IMR-90 (cell line): Measurements from ENCODE around the gene TNP1. TPM values are rescaled to one million over a fixed set of nuclear protein-coding genes. Genes with fewer than 3 reads are reported as not detected.

Experiments
- ATAC-seq: fragments of 200-7000 bp; cut with Tn5 transposase; 2 replicates; pipeline ENCODE4 v1.9.1; 2020; ENCODE audit warnings: low read depth, mild to moderate bottlenecking, moderate library complexity
- BruUV-seq: library from RNA; stranded (reverse); fragments of 400-500 nt; replicated peaks from 2 replicates; lab custom pipeline; 2021; lab: Mats Ljungman, UMichigan
- CTCF ChIA-PET: fragments of 300-600 bp; formaldehyde crosslinking; extraction: SDS; loops from one replicate; lab custom pipeline; 2021; ENCODE audit warnings: antibody characterized with exemption; lab: Yijun Ruan, JAX
- POLR2A ChIA-PET: fragments of 300-600 bp; sonication (Branson Sonifier 250); formaldehyde crosslinking; loops from one replicate; lab custom pipeline; 2022; ENCODE audit warnings: antibody characterized with exemption; ENCODE audit not compliant: unreplicated experiment; lab: Charles Lee
- DNase-seq: peaks from one replicate; pipeline ENCODE4 v3.0.0; 2013
- H2AFZ ChIP-seq: replicated peaks from 2 replicates; pipeline ENCODE3; 2013; ENCODE audit warnings: low read length, mild to moderate bottlenecking; ENCODE audit not compliant: poor library complexity
- H2AK5ac ChIP-seq: 2 replicates; pipeline ENCODE4 v1.6.1; 2013; ENCODE audit warnings: low read depth, low read length, inconsistent platforms
- H2AK9ac ChIP-seq: replicated peaks from 2 replicates; pipeline ENCODE3; 2013; ENCODE audit warnings: mild to moderate bottlenecking, low read depth, low read length, moderate library complexity; ENCODE audit not compliant: poor library complexity
- H2BK120ac ChIP-seq: 2 replicates; pipeline ENCODE4 v1.6.1; 2013; ENCODE audit warnings: low read depth, low read length, inconsistent platforms
- H2BK15ac ChIP-seq: 3 replicates; pipeline ENCODE4 v1.6.1; 2013; ENCODE audit warnings: low read depth, low read length, inconsistent platforms
- H2BK20ac ChIP-seq: 2 replicates; pipeline ENCODE4 v1.6.1; 2013; ENCODE audit warnings: low read depth, mild to moderate bottlenecking, inconsistent platforms, low read length, moderate library complexity
- H2BK5ac ChIP-seq: 2 replicates; pipeline ENCODE4 v1.6.1; 2013; ENCODE audit warnings: mild to moderate bottlenecking, low read depth, low read length, inconsistent platforms; ENCODE audit not compliant: poor library complexity, severe bottlenecking
- H3K14ac ChIP-seq: replicated peaks from 2 replicates; pipeline ENCODE4 v1.6.1; 2013; ENCODE audit warnings: low read depth, low read length, inconsistent platforms
- H3K18ac ChIP-seq: 2 replicates; pipeline ENCODE4 v1.6.1; 2013; ENCODE audit warnings: low read depth, low read length, control low read depth
- H3K23ac ChIP-seq: 2 replicates; pipeline ENCODE4 v1.6.1; 2013; ENCODE audit warnings: low read depth, low read length, inconsistent platforms
- H3K27ac ChIP-seq: 2 replicates; pipeline ENCODE4 v1.5.1; 2013; ENCODE audit warnings: mild to moderate bottlenecking, control low read depth, low read length; ENCODE audit not compliant: insufficient read depth
- H3K27me3 ChIP-seq: 2 replicates; pipeline ENCODE4 v1.6.1; 2013; ENCODE audit warnings: low read length; ENCODE audit not compliant: control insufficient read depth, insufficient read depth
- H3K36me3 ChIP-seq: 2 replicates; pipeline ENCODE4 v1.6.1; 2013; ENCODE audit warnings: low read length, mixed read lengths; ENCODE audit not compliant: control insufficient read depth, insufficient read depth
- H3K4ac ChIP-seq: 2 replicates; pipeline ENCODE4 v1.6.1; 2013; ENCODE audit warnings: low read depth, low read length, inconsistent platforms
- H3K4me1 ChIP-seq: 2 replicates; pipeline ENCODE4 v1.6.1; 2013; ENCODE audit warnings: low read length, mixed read lengths; ENCODE audit not compliant: control insufficient read depth, insufficient read depth
- H3K4me2 ChIP-seq: 2 replicates; pipeline ENCODE4 v1.6.1; 2013; ENCODE audit warnings: low read depth, mild to moderate bottlenecking, control low read depth, low read length, moderate library complexity
- H3K4me3 ChIP-seq: 2 replicates; pipeline ENCODE4 v1.5.1; 2013; ENCODE audit warnings: low read depth, mild to moderate bottlenecking, control low read depth, low read length, moderate library complexity; ENCODE audit not compliant: insufficient read depth
- H3K56ac ChIP-seq: 2 replicates; pipeline ENCODE4 v1.6.1; 2013; ENCODE audit warnings: low read length, inconsistent platforms; ENCODE audit not compliant: insufficient read depth; ENCODE audit errors: extremely low read depth
- H3K79me1 ChIP-seq, 2 experiments: 2 replicates each; pipeline ENCODE4 v1.6.1; 2013; ENCODE audit warnings: low read length in 2 of 2, inconsistent platforms in 1 of 2, low read depth in 1 of 2
- H3K9ac ChIP-seq: 2 replicates; pipeline ENCODE4 v1.6.1; 2013; ENCODE audit warnings: low read depth, low read length, control low read depth
- H3K9me1 ChIP-seq: 2 replicates; pipeline ENCODE4 v1.6.1; 2013; ENCODE audit warnings: low read length, inconsistent platforms; ENCODE audit not compliant: insufficient read depth
- H3K9me3 ChIP-seq: 2 replicates; pipeline ENCODE4 v1.6.1; 2013; ENCODE audit warnings: low read length; ENCODE audit not compliant: control insufficient read depth, insufficient read depth
- H4K20me1 ChIP-seq: 2 replicates; pipeline ENCODE4 v1.6.1; 2013; ENCODE audit warnings: low read length, inconsistent platforms; ENCODE audit not compliant: insufficient read depth
- H4K5ac ChIP-seq: 2 replicates; pipeline ENCODE4 v1.6.1; 2013; ENCODE audit warnings: mild to moderate bottlenecking, low read depth, low read length, control low read depth
- H4K8ac ChIP-seq, 2 experiments: 2 replicates each; pipeline ENCODE4 v1.6.1; 2013; ENCODE audit warnings: low read depth in 2 of 2, low read length in 2 of 2, control low read depth in 1 of 2, inconsistent platforms in 1 of 2
- H4K91ac ChIP-seq: 2 replicates; pipeline ENCODE4 v1.6.1; 2013; ENCODE audit warnings: low read depth, low read length, inconsistent platforms; ENCODE audit not compliant: insufficient read depth
- BHLHE40 ChIP-seq: fragments of 150-350 bp; IDR thresholded peaks from 2 replicates; pipeline ENCODE4 v1.6.1; 2016; ENCODE audit warnings: mild to moderate bottlenecking, low read depth, low read length
- CEBPB ChIP-seq: IDR thresholded peaks from 2 replicates; pipeline ENCODE4 v1.6.1; 2012; ENCODE audit warnings: low read depth, low read length, improper control_type of control experiment
- CHD1 ChIP-seq: IDR thresholded peaks from 2 replicates; pipeline ENCODE4 v1.6.1; 2012; ENCODE audit warnings: low read depth, low read length, improper control_type of control experiment
- FOS ChIP-seq: fragments of 150-350 bp; IDR thresholded peaks from 2 replicates; pipeline ENCODE4 v1.6.1; 2016; ENCODE audit warnings: low read depth, low read length
- MAFK ChIP-seq: IDR thresholded peaks from 2 replicates; pipeline ENCODE4 v1.6.1; 2012; ENCODE audit warnings: low read depth, low read length, improper control_type of control experiment
- MAZ ChIP-seq: IDR thresholded peaks from 2 replicates; pipeline ENCODE4 v1.6.1; 2012; ENCODE audit warnings: low read depth, mild to moderate bottlenecking, low read length, improper control_type of control experiment, moderate library complexity, borderline replicate concordance
- NFE2L2 ChIP-seq: fragments of 150-350 bp; IDR thresholded peaks from 2 replicates; pipeline ENCODE4 v1.6.1; 2016; ENCODE audit warnings: low read depth, mild to moderate bottlenecking, low read length
- RCOR1 ChIP-seq: IDR thresholded peaks from 2 replicates; pipeline ENCODE4 v1.6.1; 2012; ENCODE audit warnings: mild to moderate bottlenecking, low read length, improper control_type of control experiment; ENCODE audit not compliant: insufficient replicate concordance
- SMC3 ChIP-seq: fragments of 150-350 bp; IDR thresholded peaks from 2 replicates; pipeline ENCODE4 v1.6.1; 2016; ENCODE audit warnings: low read depth, mild to moderate bottlenecking, antibody characterized with exemption, low read length, moderate library complexity
- WGBS, 2 experiments: methylation state at CpG; one replicate each; pipeline versions ENCODE4 v1.1.5 to v1.1.7; 2013; ENCODE audit warnings: missing lambda C conversion rate in 2 of 2; ENCODE audit not compliant: insufficient read length in 1 of 2; ENCODE audit errors: extremely low coverage in 2 of 2; 5-methylcytosine and 5-hydroxymethylcytosine counted together
- dilution Hi-C: fragments of 300-500 bp; cut with HindIII; formaldehyde crosslinking; loops from one replicate; pipeline ENCODE4 v1.14.3; 2018; ENCODE audit warnings: low sequenced_read_pairs; ENCODE audit not compliant: unreplicated experiment
- in situ Hi-C: fragments of 300-500 bp; cut with MboI; formaldehyde crosslinking; loops from 3 replicates; pipeline ENCODE4 v1.14.3; 2019; ENCODE audit warnings: low sequenced_read_pairs, inconsistent platforms, mixed read lengths
- intact Hi-C: fragments of 100-400 bp; cut with micrococcal nuclease; formaldehyde crosslinking; loops from 2 replicates; pipeline ENCODE4 v1.10.0; 2022
- polyA plus RNA-seq, 3 experiments: library from polyadenylated mRNA; depleted of rRNA; stranded (reverse); fragments of >200 nt; gene quantifications; 2 replicates each; pipeline ENCODE4 v1.2.3, GENCODE V29; 2012; ENCODE audit warnings: low replicate concordance in 1 of 3
- total RNA-seq: library from RNA; depleted of rRNA; stranded (reverse); fragments of >200 nt; gene quantifications from 2 replicates; pipeline ENCODE4 v1.2.3, GENCODE V29; 2012
- TF ChIP-seq, protein P1 (sequence below): conservative IDR thresholded peaks from 2 replicates; pipeline ENCODE4 v1.5.1; 2012; ENCODE audit warnings: mild to moderate bottlenecking, low read depth, low read length, improper control_type of control experiment
- TF ChIP-seq, protein P2 (sequence below): fragments of 150-350 bp; IDR thresholded peaks from 2 replicates; pipeline ENCODE4 v1.6.1; 2017; ENCODE audit warnings: mild to moderate bottlenecking, antibody characterized with exemption, low read length, low read depth
- TF ChIP-seq, protein P3 (sequence below): fragments of 150-350 bp; IDR thresholded peaks from 2 replicates; pipeline ENCODE4 v1.6.1; 2016; ENCODE audit warnings: low read depth, mild to moderate bottlenecking, low read length, moderate library complexity, borderline replicate concordance

The TNP1 gene
- total and polyA plus RNA-seq, 2 of the 4 experiments (the other 2 are of a cell fraction): not detected

DNA sequence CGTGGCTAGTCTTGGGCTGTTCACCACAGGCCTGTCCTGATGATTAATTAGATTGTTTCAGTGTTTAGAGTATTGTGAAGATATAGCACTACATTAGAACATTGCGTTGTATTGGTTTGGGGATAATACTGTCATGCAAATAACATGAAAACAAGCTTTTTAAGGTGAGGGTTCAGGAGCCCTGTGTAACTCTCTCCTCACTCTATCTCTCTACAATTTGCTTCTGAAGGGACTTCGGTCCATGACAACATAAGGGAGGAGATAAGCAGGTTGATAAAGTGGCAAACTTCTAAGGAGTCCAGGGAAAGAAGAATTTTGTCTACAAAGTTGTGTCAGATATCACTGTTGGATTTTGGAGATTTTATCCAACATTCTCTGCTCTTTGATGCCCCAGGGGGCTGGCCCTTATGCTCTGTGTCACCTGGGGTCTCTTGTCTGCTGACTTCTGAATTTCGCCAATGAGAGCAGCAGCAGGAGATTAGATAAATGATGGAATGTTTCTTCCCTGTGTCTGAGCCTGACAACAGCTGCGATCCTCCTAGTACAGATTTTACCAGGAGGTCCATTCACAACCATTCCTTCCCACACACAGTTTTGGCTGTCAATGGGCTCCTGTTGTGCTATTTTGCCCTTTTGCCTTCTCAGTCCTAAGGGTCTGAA, 3.3 kb downstream of the TNP1 start:
- H4K5ac ChIP-seq: no peak overlapping the region
- POLR2A ChIA-PET: no interaction called here
- TF ChIP-seq, protein P1, sequence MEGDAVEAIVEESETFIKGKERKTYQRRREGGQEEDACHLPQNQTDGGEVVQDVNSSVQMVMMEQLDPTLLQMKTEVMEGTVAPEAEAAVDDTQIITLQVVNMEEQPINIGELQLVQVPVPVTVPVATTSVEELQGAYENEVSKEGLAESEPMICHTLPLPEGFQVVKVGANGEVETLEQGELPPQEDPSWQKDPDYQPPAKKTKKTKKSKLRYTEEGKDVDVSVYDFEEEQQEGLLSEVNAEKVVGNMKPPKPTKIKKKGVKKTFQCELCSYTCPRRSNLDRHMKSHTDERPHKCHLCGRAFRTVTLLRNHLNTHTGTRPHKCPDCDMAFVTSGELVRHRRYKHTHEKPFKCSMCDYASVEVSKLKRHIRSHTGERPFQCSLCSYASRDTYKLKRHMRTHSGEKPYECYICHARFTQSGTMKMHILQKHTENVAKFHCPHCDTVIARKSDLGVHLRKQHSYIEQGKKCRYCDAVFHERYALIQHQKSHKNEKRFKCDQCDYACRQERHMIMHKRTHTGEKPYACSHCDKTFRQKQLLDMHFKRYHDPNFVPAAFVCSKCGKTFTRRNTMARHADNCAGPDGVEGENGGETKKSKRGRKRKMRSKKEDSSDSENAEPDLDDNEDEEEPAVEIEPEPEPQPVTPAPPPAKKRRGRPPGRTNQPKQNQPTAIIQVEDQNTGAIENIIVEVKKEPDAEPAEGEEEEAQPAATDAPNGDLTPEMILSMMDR: no peak
- TF ChIP-seq CHD1 (no peak), CEBPB (no peak), NFE2L2 (no peak), FOS (no peak), RCOR1 (no peak), MAZ (no peak), MAFK (no peak), SMC3 (no peak), BHLHE40 (no peak)
- TF ChIP-seq, protein P2, sequence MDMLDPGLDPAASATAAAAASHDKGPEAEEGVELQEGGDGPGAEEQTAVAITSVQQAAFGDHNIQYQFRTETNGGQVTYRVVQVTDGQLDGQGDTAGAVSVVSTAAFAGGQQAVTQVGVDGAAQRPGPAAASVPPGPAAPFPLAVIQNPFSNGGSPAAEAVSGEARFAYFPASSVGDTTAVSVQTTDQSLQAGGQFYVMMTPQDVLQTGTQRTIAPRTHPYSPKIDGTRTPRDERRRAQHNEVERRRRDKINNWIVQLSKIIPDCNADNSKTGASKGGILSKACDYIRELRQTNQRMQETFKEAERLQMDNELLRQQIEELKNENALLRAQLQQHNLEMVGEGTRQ: no peak
- TF ChIP-seq, protein P3, sequence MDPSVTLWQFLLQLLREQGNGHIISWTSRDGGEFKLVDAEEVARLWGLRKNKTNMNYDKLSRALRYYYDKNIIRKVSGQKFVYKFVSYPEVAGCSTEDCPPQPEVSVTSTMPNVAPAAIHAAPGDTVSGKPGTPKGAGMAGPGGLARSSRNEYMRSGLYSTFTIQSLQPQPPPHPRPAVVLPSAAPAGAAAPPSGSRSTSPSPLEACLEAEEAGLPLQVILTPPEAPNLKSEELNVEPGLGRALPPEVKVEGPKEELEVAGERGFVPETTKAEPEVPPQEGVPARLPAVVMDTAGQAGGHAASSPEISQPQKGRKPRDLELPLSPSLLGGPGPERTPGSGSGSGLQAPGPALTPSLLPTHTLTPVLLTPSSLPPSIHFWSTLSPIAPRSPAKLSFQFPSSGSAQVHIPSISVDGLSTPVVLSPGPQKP: no peak
- H3K27ac ChIP-seq: no peak overlapping the region
- H3K79me1 ChIP-seq: no peaks in the 10 kb centered on the region
- H3K36me3 ChIP-seq: no peaks in the 10 kb centered on the region
- intact Hi-C loops: no loop called here
- in situ Hi-C loops: no loop called here
- H2BK120ac ChIP-seq: peak overlapping the region; percentile 2; the same call in 1 of the 2 replicates
- H3K27me3 ChIP-seq: no peaks in the 10 kb centered on the region
- H2AFZ ChIP-seq: no peak overlapping the region
- H3K4me1 ChIP-seq: peaks cover 9% of the 10 kb centered on the region
- ATAC-seq: peak; percentile 28; the same call in 1 of the 2 replicates
- peak overlapping the region; percentile 2; the same call in 1 of the 3 replicates for H2BK15ac ChIP-seq
- no TSS peak for BruUV-seq
- no peaks in the 10 kb centered on the region for H4K20me1 ChIP-seq
- no peak for DNase-seq
- no peak overlapping the region for H2AK9ac ChIP-seq
- CTCF ChIA-PET: no interaction called here
- no peak overlapping the region for H2AK5ac ChIP-seq
- H3K4ac ChIP-seq: peak overlapping the region; percentile 32
- peaks cover 11% of the 10 kb centered on the region for H3K9me1 ChIP-seq
- no peak overlapping the region for H4K91ac ChIP-seq
- H3K18ac ChIP-seq: no peak overlapping the region; the same call in 1 of the 2 replicates
- no CpG with 5 or more reads among the region's 5 CpGs for WGBS, 2 experiments
- no peak overlapping the region for H3K4me3 ChIP-seq
- no peak overlapping the region for H3K9ac ChIP-seq
- H2BK20ac ChIP-seq: peak overlapping the region; percentile 51; the same call in 1 of the 2 replicates
- 0 out of 2 replicates have a peak overlapping the region, but pooled peaks have one; percentile 5 for H3K23ac ChIP-seq
- H2BK5ac ChIP-seq: no peak overlapping the region
- dilution Hi-C loops: no loop called here
- H3K56ac ChIP-seq: no peak overlapping the region
- H3K14ac ChIP-seq: 0 out of 2 replicates have a peak overlapping the region, but pooled peaks have one; percentile 41
- peak overlapping the region in 1 of 2 experiments; percentile 6; a peak in 1 of 4 replicates for H4K8ac ChIP-seq
- H3K4me2 ChIP-seq: no peak overlapping the region
- no peaks in the 10 kb centered on the region for H3K9me3 ChIP-seq
